ENCODE results near the gene ZNF837.

Gene ZNF837

DNA sequence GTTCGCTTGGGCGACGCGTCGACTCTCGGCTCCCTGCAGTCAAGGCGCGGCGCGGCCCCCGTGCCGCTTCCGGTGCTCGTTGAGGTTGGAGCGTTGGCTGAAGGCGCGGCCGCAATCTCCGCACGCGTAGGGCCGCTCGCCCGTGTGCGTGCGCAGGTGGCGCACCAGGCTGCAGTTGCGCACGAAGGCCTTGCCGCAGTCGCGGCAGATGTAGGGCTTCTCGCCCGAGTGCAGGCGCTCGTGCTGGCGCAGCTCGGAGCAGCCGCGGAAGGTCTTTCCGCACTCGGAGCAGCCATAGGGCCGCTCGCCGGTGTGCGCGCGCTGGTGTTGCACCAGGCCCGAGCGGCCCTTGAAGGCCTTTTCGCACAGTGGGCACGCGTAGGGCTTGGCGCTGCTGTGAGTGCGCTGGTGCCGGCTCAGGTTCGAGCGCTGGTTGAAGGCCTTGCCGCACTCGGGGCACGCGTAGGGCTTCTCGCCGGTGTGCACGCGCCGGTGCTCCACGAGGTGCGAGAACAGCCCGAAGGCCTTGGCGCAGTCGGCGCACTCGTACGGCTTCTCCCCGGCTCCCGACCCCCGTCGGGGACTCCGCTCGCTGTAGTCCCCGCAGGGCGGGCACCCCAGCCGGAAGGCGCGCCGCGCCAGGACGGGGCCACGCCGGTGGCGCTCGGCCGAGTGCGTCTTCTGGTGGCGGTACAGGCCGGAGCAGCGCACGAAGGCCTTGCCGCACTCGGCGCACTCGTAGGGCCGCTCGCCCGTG is 13.0 kb downstream of the ZNF837 start:
- no peak for DNase-seq

- DNase-seq, result no peak
Observed at GRCh38 chr19:58366585-58367430, 14.0 kb downstream of the ZNF837 start.

DNA sequence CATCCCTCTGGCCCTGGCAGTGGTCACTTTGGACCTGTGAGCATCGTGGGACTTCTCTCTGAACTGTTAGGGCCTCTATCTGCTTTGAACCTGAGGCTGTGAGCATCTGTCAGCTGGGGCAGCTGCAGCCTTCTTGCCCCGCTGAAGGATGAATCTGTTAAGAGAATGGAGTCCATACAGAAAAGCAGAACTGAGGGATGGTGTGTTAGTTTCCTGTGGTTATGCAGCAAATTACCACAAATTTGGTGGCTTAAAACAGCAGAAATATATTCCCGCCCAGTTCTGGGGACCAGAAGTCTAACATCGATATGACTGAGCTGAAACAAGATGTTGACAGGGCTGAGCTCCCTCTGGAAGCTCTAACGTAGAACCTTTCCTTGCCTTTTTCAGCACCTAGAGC is 16.7 kb downstream of the ZNF837 start:
- DNase-seq, result no peak

- DNase-seq, result peak; percentile 94
Observed at GRCh38 chr19:58362272-58362994, 18.4 kb downstream of the ZNF837 start, which contains the start of gene ZNF497. Gene ZNF497, minus strand, starts transcription at chr19:58362751. Its CDS starts 5,116 bp downstream, at chr19:58357635.

- DNase-seq, result peak; percentile 37
Observed at GRCh38 chr19:58361900-58362271, 18.9 kb downstream of the ZNF837 start.

DNA sequence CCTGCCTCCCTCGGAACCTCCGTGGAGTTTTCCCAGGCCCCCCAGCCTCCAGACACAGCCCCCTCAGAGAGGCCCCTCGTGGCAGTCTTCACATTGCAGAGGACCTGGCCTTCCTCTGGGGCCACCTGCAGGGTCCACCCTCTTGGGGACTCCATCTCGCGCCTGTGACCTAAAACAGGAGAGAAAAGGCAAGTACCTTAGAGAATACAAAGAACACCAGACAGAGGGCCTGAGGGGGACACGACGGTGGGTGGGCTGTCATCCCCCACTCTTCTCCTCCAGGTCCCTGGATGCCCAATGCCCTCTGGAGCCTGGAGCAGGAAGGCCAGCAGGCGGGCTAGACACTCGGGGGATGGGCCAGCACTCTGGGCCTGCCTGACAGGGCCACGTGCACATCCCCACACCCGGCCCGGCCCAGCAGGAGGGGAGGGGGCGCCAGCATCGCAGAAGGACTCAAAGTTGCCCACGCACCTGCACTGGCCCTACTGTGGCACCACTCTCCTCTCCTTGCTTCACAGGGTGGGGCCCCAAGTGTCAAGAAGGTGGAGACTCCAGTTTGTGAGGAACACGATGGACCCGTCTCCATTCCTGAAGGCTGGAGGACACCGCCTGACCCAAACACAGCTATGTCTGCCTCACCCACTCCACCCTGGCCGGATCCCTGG is 23.2 kb downstream of the ZNF837 start:
- DNase-seq, result no peak

DNA sequence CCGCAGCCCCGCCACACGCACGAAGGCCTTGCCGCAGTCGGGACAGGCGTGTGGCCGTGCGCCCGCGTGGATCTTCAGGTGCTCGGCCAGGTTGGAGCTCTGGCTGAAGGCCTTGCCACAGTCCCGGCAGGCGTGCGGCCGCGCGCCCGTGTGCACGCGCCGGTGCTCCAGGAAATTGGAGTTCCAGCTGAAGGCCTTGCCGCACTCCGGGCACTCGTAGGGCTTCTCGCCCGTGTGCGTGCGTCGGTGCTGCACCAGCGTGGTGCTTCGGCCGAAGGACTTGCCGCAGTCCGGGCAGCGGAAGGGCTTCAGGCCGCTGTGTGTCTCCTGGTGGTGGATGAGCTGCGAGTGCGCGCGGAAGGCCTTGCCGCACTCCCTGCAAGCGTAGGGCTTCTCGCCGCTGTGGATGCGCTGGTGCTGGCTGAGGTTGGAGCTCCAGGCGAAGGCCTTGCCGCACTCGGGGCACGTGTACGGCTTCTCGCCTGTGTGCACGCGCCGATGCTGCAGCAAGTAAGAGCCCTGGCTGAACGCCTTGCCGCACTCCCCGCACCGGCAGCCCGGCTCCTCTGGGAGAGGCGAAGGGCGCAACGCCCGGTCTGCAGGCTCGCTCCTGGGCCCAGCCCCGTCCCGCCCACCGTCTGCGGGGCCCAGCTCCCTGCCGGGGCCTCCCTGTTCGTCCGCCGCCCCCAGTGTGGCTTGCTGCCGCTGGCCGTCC is 23.9 kb downstream of the ZNF837 start:
- no peak for DNase-seq

- DNase-seq, result no peak
Observed at GRCh38 chr19:58355908-58356765, 24.7 kb downstream of the ZNF837 start.

DNA sequence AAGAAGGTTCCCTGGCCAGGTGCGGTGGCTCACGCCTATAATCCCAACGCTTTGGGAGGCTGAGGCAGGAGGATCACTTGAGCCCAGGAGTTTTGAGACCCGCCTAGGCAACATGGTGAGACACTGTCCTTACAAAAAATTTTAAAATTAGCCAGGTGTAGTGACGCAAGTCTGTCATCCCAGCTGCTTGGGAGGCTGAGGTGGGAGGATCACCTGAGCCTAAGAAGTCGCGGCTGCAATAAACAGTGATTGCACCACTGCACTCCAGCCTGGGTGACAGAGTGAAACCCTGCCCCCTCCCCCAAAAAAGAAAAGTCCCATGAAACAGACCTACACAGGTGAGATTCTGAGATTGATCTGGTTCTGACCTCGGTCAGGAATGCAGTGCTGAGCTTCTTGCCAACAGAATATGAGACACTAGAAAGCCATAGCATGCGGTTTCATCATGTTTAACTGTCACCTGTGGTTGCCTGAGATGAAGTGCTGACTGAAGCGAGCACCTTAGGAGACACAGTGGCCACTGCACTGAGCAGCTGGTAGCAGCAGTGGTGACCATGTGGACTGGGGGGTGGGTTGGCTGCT is 25.5 kb downstream of the ZNF837 start:
- no peak for DNase-seq

DNA sequence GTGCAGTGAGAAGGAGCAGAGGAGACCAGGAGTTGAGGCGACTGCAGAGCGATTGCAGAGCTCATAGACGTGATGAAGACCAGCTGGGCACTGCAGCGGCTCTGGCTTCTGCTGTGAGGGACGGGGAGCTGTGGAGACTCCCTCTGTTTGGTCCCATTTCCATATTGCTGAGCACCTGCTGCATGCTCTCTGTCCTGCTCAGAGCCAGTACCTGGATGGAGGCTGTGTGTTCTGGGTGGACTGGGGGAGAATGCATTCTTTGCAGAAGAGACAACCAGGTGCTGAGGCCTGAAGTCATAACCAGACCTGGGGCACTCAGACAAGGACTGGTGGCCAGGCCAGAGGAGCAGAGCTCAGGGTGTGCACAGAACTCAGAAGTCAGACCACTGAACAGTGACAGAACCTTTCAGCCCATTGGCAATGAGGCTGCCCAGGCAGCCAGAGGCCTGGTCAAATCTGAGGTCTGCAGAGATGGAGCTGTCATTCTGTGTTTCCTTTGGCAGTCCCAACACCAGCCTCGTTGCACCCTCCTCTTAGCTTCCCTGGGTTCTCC is 26.3 kb downstream of the ZNF837 start:
- no peak for DNase-seq

DNA sequence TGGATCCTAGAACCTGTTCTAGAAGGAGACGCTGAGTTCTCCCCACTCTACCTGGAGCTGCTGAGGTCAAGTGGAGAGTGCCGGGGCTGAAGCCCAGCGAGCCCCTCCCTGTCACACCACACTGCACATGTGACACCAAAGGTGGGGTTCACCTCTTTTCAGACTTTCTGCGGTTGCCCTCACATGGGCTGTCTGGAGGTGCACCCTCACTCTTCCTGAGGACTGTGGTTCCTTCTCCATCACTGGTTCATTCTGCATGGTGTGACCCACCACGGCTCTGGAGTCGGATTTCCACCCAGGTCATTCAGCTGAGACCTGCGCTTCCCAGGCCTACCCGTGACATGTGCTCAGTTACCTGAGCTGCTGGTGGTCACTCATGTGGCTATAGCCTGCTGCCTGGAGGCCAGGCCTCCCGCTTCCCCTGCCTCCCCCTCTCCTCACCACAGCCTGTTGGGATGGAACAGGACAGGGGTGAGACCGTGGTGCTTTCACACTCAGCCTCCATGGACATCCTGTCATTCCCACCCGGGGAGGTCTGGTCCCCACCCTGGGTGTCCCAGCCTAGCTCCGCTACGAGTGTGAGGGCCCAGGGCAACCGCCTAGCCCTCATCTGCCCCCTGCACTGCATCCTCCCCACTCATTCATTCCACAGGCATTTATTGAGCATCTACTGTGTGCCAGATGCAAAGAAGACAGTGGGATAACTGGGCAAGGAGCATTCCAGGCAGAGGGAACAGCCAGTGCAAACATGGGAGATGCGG is 26.9 kb downstream of the ZNF837 start:
- DNase-seq, result no peak

GRCh38 chr19:58352760-58353671 is 27.8 kb downstream of the ZNF837 start, which contains the start of gene A1BG:
Gene A1BG, minus strand, starts transcription at chr19:58353492. Its CDS starts 55 bp downstream, at chr19:58353437.
- no peak for DNase-seq

GRCh38 chr19:58351990-58352755 is 28.7 kb downstream of the ZNF837 start:
- DNase-seq, result no peak

GRCh38 chr19:58351558-58351878 is 29.3 kb downstream of the ZNF837 start:
- no peak for DNase-seq

DNA sequence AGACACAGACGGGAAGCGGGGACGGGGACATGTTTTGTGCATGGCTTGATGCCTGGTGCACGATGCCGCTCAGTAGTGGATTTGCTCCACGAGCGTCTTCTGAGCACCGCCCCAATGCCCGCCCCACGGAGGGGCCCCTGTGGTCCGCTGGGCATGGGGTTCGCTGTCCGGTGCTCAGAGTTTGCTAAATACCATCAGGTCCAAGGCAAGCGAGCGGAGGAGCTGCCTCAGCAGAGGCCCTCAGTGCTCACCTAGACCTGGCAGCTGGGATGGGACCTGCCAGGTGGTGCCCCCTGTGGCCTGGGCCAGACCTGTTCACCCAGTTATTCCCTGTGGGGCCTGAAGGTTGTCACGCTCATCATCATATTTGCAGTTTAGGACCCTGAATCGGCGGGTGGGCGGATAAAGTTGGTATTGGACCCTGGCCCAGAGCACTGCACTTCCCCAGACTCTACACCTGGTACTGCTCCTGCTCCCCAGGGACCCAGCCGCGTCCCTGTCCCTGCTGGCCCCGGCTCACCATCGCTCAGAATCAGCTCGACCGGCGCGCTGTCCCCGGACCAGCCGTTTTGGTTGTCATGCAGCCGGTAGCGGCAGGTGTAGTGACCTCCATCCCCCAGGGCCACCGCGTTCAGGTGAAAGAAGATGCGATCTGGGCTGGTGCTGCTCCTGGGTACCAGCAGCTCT is 29.8 kb downstream of the ZNF837 start:
- no peak for DNase-seq

GRCh38 chr19:58350001-58350861 is 30.6 kb downstream of the ZNF837 start:
- DNase-seq, result no peak
